Measurements from ENCODE around the gene CRIM1.
"Not testable (repeated sequence)": the region's sequence is repeated elsewhere in the genome, so short reads cannot be mapped to it uniquely, and the experiment has no call there.

Gene CRIM1

GRCh38 chr2:36355151-36355889, at the start of gene CRIM1:
Gene CRIM1 (plus strand): TSS chr2:36355778. CDS start chr2:36356293, 515 bp downstream.
- no peak for DNase-seq (ENCODE audit: low read depth)

GRCh38 chr2:36307441-36307840, 48.1 kb upstream of the CRIM1 start:
- no peak for DNase-seq (ENCODE audit: low read depth)

- not testable (repeated sequence) for DNase-seq (ENCODE audit: low read depth)
Measured at GRCh38 chr2:36310444-36310843, 45.1 kb upstream of the CRIM1 start.

- DNase-seq (ENCODE audit: low read depth) = no peak
Measured at GRCh38 chr2:36318547-36318946, 37.0 kb upstream of the CRIM1 start.

- peak; percentile 43 for DNase-seq (ENCODE audit: low read depth)
Measured at GRCh38 chr2:36322108-36322507, 33.5 kb upstream of the CRIM1 start.

- DNase-seq (ENCODE audit: low read depth) = no peak
Measured at GRCh38 chr2:36326286-36326685, 29.3 kb upstream of the CRIM1 start.

- no peak for DNase-seq (ENCODE audit: low read depth)
Measured at GRCh38 chr2:36329251-36329650, 26.3 kb upstream of the CRIM1 start.

- DNase-seq (ENCODE audit: low read depth) = peak; percentile 62
Measured at GRCh38 chr2:36329746-36330472, 25.7 kb upstream of the CRIM1 start.

GRCh38 chr2:36330473-36331395, 24.8 kb upstream of the CRIM1 start:
- no peak for DNase-seq (ENCODE audit: low read depth)

GRCh38 chr2:36333350-36334012, 22.1 kb upstream of the CRIM1 start:
- DNase-seq (ENCODE audit: low read depth) = no peak

GRCh38 chr2:36335597-36335996, 20.0 kb upstream of the CRIM1 start:
- no peak for DNase-seq (ENCODE audit: low read depth)

- no peak for DNase-seq (ENCODE audit: low read depth)
Measured at GRCh38 chr2:36336321-36336720, 19.3 kb upstream of the CRIM1 start.

- DNase-seq (ENCODE audit: low read depth) = no peak
Measured at GRCh38 chr2:36337354-36337753, 18.2 kb upstream of the CRIM1 start.

- no peak for DNase-seq (ENCODE audit: low read depth)
Measured at GRCh38 chr2:36338124-36338826, 17.3 kb upstream of the CRIM1 start.

- DNase-seq (ENCODE audit: low read depth) = peak; percentile 60
Measured at GRCh38 chr2:36338827-36339145, 16.8 kb upstream of the CRIM1 start.

GRCh38 chr2:36339607-36340218, 15.9 kb upstream of the CRIM1 start:
- DNase-seq (ENCODE audit: low read depth) = no peak

- no peak for DNase-seq (ENCODE audit: low read depth)
Measured at GRCh38 chr2:36343606-36344005, 12.0 kb upstream of the CRIM1 start.

GRCh38 chr2:36348721-36349120, 6.9 kb upstream of the CRIM1 start:
- DNase-seq (ENCODE audit: low read depth) = no peak

GRCh38 chr2:36351291-36351690, 4.3 kb upstream of the CRIM1 start:
- no peak for DNase-seq (ENCODE audit: low read depth)

- DNase-seq (ENCODE audit: low read depth) = no peak
Measured at GRCh38 chr2:36351736-36352349, 3.7 kb upstream of the CRIM1 start.

- no peak for DNase-seq (ENCODE audit: low read depth)
Measured at GRCh38 chr2:36352701-36353100, 2.9 kb upstream of the CRIM1 start.

All from non-pigmented ciliary epithelial cell (primary cell).